Body of pancreas (tissue), 4 donors: Measurements from ENCODE around the gene BCL2. TPM values are rescaled to one million over a fixed set of nuclear protein-coding genes. Genes with fewer than 3 reads are reported as not detected.

ENCODE experiments used
- ATAC-seq: fragments of 150-250 bp; one replicate; pipeline ENCODE4 v1.9.1; 2016
- DNase-seq, 4 donors: peaks; one replicate each; pipeline ENCODE4 v3.0.0-alpha.2; 2019
- H3K27ac ChIP-seq, 4 donors: fragments of 200-600 bp; sonication (generic); 1 replicate in 3 of 4; 2 replicates in 1 of 4; pipeline versions ENCODE4 v1.5.1 to v1.6.1; 2016 to 2019; ENCODE audit warnings: mild to moderate bottlenecking in 1 of 4, mixed read lengths in 1 of 4, moderate library complexity in 1 of 4
- H3K27me3 ChIP-seq, 2 donors: fragments of 200-600 bp; sonication (generic); one replicate each; pipeline ENCODE4 v1.6.0; 2016; ENCODE audit warnings: mild to moderate bottlenecking in 1 of 2
- H3K36me3 ChIP-seq, 2 donors: fragments of 200-600 bp; sonication (generic); replicated peaks in 1 of 2; 2 replicates each; pipeline ENCODE4 v1.5.1; 2016; ENCODE audit warnings: low read depth in 2 of 2; ENCODE audit not compliant: insufficient read depth in 1 of 2
- H3K4me1 ChIP-seq: fragments of 200-600 bp; sonication (generic); one replicate; pipeline ENCODE4 v1.6.0; 2016
- H3K4me3 ChIP-seq, 2 donors: fragments of 200-600 bp; sonication (generic); 1 replicate in 1 of 2; 2 replicates in 1 of 2; pipeline ENCODE4 v1.5.1; 2016 to 2019
- H3K9me3 ChIP-seq, 3 donors: fragments of 200-600 bp; sonication (generic); 1 replicate in 2 of 3; 2 replicates in 1 of 3; pipeline ENCODE4 v1.5.1; 2016
- CTCF ChIP-seq, 7 experiments: fragments of 450-650 bp in 4 of 7; fragments of 200-600 bp in 3 of 7; sonication (generic) in 3 of 7; IDR thresholded peaks; one replicate each; pipeline ENCODE4 v1.5.1; 2016 to 2019; ENCODE audit warnings: antibody characterized with exemption in 7 of 7
- POLR2A ChIP-seq, 3 donors: fragments of 450-650 bp; IDR thresholded peaks; one replicate each; pipeline ENCODE4 v1.6.1; 2016; ENCODE audit warnings: antibody characterized with exemption in 3 of 3, mild to moderate bottlenecking in 2 of 3
- WGBS, 2 donors: methylation state at CpG; one replicate each; pipeline ENCODE4 v1.1.5; 2017; 5-methylcytosine and 5-hydroxymethylcytosine counted together
- intact Hi-C: fragments of 100-400 bp; cut with DNase I; formaldehyde crosslinking; loops from one replicate; pipeline ENCODE4 v1.15.1; 2023
- total RNA-seq, 2 donors: library from RNA; depleted of rRNA; stranded (reverse); fragments of >200 nt; gene quantifications; one replicate each; pipeline ENCODE4 v1.1.0, GENCODE V29; 2016

The BCL2 gene
- total RNA-seq, 2 donors from 2014 or later = 10.1 to 18.5 TPM

- Histone ChIP-seq H3K27ac (no peak overlapping the region), H3K9me3 (no peaks in the 10 kb centered on the region), H3K36me3 (no peaks in the 10 kb centered on the region), H3K4me3 (no peak overlapping the region), H3K27me3 (no peaks in the 10 kb centered on the region), H3K4me1 (peaks cover 18% of the 10 kb centered on the region)
- DNase-seq (no peak), ATAC-seq (no peak)
- 91 to 93% methylated on average over 2 of the region's 2 CpGs for WGBS, 2 donors
- intact Hi-C loops = no loop called here
- no peak for TF ChIP-seq CTCF (IDR thresholded peaks at IDR 0.05)
- no peak for TF ChIP-seq POLR2A (IDR thresholded peaks at IDR 0.05)
These were observed 130.5 kb downstream of the BCL2 start for GRCh38 chr18:63189041-63189440.

- Histone ChIP-seq H3K27ac (peak overlapping the region in 1 of 4 donors; percentile 6), H3K4me3 (no peak overlapping the region), H3K4me1 (peaks cover 18% of the 10 kb centered on the region), H3K36me3 (no peaks in the 10 kb centered on the region), H3K27me3 (no peaks in the 10 kb centered on the region), H3K9me3 (no peaks in the 10 kb centered on the region)
- ATAC-seq (no peak), DNase-seq (no peak)
- intact Hi-C loops = no loop called here
- TF ChIP-seq CTCF (IDR thresholded peaks at IDR 0.05) (no peak), POLR2A (IDR thresholded peaks at IDR 0.05) (no peak)
- 36% methylated on average over 6 of the region's 6 CpGs for WGBS, 2 donors
These were observed 131.6 kb downstream of the BCL2 start for GRCh38 chr18:63187791-63188460.

- no peaks in the 10 kb centered on the region for H3K36me3 ChIP-seq
- no peak overlapping the region for H3K4me3 ChIP-seq
- H3K4me1 ChIP-seq = peaks cover 18% of the 10 kb centered on the region
- no peaks in the 10 kb centered on the region for H3K27me3 ChIP-seq
- ATAC-seq = peak; percentile 18
- no peak for DNase-seq
- TF ChIP-seq POLR2A (IDR thresholded peaks at IDR 0.05) = no peak
- no peak for TF ChIP-seq CTCF (IDR thresholded peaks at IDR 0.05)
- intact Hi-C loops = no loop called here
- H3K9me3 ChIP-seq = no peaks in the 10 kb centered on the region
- WGBS, 2 donors = 17 to 28% methylated on average over 2 of the region's 2 CpGs
- H3K27ac ChIP-seq = peak overlapping the region in 1 of 4 donors; percentile 6
These were observed 132.4 kb downstream of the BCL2 start for GRCh38 chr18:63187223-63187574.

GRCh38 chr18:63186520-63187222 lies 132.9 kb downstream of the BCL2 start:
- Histone ChIP-seq H3K4me1 (peaks cover 18% of the 10 kb centered on the region), H3K9me3 (no peaks in the 10 kb centered on the region), H3K27me3 (no peaks in the 10 kb centered on the region), H3K36me3 (no peaks in the 10 kb centered on the region), H3K27ac (no peak overlapping the region), H3K4me3 (no peak overlapping the region)
- intact Hi-C loops = no loop called here
- ATAC-seq (peak; percentile 9), DNase-seq (no peak)
- no peak for TF ChIP-seq POLR2A (IDR thresholded peaks at IDR 0.05)
- no peak for TF ChIP-seq CTCF (IDR thresholded peaks at IDR 0.05)
- WGBS, 2 donors = 29 to 30% methylated on average over 2 of the region's 2 CpGs
